NCI-H1092 (cell line): Measurements from ENCODE around the gene GSE1.
A peak's percentile ranks its signal among the peaks of the same experiment; 100 is the strongest.

Source experiments
- DNase-seq: peaks from one replicate; lab custom pipeline; 2025; lab: John Stamatoyannopoulos, UW

The GSE1 gene

DNA sequence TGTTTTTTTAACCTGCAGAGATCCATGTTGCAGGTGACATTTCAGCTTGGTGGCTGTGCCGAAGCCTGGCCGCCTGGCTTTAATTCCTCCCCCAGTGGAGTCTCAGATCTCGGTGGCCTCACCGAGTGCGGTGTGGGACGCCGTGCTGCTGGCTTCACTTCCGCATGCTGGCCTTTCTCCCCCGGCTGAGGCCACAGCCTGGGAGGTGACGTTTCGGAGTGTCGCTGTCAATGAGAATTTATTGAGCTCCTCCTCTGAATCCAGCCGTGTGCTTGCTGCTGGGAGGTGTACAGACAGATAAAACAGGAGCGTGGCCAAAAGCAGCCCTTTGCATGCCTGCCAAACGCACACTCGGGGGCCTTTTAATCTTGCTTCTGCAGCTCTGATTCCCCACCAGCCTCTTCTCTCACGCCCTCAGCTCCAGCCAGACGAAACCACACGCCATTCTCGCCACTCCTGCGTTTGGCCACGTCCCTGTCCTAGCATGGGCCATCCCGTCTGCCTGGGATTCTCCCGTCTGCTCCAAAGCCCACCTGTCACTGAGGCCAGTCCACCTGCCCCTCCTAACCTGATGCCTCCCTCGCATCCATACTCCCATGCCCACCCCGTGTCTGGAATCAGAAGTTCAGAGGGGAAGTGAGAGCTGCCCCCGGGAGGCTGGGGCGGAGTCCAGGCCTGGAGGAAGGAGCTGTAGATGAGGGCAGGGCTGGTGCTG is 3.6 kb downstream of the GSE1 start:
- DNase-seq, result peak; percentile 68

DNA sequence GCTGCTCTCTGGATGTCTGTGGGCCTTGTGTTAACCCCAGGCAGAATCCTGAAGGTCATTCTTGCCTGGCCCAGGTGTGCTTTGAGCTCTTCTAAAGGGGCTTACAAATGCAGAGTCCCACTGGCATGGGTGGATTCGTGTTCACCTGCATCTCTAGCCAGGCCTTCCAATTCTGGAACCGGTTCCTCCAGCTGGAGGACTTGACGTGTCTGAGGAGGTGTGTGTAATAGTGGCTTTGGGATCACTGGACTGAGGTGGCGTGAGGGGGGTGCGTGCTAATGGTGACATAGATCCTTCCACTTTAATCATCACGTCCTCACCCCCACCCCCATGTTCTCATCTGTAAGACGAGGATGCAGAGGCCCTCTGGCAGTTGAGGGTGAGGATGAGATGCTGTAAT is 4.8 kb downstream of the GSE1 start:
- no peak for DNase-seq

- no peak for DNase-seq
These were observed 5.4 kb downstream of the GSE1 start for GRCh38 chr16:85618521-85618920.

DNA sequence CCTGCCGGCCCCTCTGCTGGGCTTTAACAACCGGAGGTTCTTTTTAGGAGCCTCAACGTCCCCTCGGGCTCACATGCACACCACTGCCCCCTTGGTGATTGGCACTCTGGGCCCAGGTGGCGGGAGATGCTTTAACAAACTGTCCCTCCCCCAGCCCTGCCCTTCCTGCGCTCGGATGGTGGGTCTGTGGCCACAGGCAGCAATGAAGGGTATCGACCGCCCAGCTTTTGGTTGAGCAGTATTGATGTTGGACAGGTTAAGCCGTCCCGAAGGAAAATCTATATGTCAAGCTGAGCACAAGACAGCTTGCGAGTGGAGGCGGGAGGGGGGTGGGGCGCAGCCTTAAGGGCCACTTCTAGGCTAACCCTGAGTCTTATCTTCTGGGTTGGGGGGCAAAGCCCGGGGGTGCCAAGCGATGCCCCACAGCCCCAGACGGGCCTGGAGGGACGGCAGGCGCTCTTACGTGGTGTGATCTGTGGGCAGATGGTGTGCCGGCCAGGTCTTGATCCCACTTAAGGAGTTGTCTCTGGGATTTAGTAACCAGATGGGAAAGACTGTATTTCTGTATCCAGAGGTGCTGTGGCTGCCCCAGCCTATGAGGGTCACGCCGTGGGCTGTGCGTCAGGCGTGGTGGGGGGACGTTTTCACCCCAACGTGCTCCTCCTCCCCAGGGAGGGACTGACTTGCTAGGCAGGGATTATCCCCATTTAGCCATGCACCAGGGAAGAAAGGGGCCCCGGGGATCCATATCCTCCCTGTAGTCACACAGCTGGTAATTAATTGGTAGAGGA is 6.2 kb downstream of the GSE1 start:
- DNase-seq, result no peak

- DNase-seq, result no peak
These were observed 7.3 kb downstream of the GSE1 start for GRCh38 chr16:85620374-85620773.

DNA sequence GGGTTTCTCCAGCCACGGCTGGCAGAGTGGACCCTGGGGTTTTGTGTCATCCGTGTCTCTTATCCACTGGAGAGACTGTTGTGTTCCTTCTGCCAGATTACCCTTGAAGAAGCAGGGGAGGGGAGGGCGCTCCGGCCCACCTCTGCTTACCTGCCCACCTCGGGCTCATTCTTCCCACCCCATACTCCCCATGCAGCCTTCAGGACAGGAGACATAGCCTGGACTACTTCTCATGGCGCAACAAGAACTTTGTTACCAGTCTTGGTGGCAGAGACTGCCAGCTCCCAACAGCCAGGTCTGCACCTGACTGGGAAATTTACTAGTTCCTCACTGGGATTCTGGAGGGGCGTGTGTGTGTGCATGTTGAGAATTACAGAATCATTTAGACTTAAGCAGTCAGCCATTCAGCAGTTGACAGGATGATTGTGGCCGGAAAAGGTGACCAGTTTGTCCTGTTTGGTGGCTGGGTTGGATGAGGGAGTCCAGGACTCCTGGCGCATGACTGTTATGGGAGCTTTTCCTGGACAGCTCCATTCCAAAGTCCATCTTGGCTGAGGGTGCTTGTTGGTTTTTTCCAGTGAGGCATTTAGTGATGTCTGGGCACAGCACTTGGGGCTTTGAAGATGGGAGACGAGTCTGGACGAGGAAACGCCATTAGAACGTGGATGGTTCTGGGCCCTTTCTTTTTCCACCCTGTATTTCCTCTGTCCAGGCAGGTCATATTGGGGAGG is 8.7 kb downstream of the GSE1 start:
- no peak for DNase-seq

- DNase-seq, result no peak
These were observed 9.6 kb downstream of the GSE1 start for GRCh38 chr16:85622683-85623082.

DNA sequence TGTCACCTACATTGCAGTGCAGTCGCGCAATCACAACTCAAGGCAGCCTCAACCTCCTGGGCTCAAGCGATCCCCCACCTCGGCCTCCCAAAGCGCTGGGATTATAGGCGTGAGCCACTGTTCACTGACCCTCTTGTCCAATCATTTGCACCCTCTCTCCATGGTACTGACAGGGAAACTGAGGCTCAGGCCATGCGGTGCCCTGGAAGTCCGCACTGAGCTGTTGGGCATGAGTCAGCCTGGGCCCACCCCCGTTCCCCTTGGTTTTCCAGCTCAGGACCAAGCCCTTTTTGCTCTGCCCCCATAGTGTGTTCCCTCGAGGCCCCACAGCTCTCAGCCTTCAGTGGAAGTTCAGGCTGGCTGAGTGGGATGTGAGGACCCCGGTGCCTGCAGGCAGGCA is 10.1 kb downstream of the GSE1 start:
- no peak for DNase-seq

DNA sequence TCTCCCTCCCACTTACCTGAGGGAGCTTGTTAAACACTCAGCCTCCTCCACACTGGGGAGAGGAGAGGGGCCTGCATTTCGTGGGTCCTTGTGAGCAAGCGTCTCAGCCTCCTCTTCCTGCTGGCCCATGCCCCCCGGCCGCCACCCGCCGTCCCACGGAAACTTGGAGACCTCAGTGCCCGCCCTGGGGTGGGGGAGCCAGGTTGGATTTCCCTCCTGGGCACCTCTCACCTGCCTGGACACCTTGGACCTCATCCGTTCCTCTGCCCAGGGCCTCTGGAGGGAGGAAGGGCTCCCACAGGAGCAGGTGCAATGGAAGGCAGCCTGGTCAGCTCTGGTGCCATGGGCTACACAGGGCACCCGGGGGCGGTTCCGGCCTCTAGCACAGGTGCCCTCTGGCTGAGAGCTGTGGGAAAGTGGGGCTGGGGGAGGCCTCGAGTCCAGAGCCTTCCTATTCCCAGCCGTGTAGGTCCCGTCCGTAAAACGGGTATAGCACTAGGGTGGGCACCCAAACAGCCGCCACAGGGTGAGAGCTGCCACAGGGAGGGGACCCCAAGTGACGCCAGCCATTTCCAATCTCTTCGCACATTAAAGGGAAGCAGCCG is 11.0 kb downstream of the GSE1 start:
- DNase-seq, result no peak

GRCh38 chr16:85624646-85625045 is 11.5 kb downstream of the GSE1 start:
- DNase-seq, result no peak

- no peak for DNase-seq
These were observed 11.9 kb downstream of the GSE1 start for GRCh38 chr16:85625053-85625452.

DNA sequence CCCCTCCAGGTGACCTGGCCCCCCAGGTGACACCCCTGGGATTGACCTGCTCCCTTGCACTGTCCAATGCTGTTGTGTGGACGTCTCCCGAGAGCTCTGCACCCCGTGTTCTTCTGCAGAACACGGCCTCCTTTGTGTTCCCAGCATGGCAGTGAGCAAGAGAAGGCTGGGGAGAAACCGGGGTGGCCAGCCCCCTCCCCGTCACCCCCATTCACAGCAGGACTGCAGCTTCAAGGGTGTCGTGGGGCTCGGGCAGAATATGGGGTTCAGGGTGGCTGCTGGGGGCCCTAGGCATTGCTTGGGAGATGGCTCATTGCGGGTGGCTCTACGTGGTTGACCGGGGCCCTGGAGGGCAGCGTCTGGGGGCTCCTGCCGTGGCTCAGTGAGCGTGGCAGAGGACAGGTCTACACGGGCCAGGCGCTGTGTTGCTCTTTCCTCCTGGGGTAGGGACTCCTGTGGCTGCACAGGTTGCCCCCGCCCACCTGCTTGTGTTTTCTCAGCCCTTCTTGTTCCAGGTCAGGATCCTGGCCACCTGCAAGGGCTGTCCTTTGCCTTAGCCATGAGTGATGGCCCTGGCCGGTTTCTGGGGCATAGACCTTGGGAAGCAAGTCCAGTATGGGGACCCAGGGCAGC is 12.5 kb downstream of the GSE1 start:
- no peak for DNase-seq

GRCh38 chr16:85626191-85626981 is 13.3 kb downstream of the GSE1 start:
- DNase-seq, result peak; percentile 88

- DNase-seq, result no peak
These were observed 14.0 kb downstream of the GSE1 start for GRCh38 chr16:85627089-85627488.

DNA sequence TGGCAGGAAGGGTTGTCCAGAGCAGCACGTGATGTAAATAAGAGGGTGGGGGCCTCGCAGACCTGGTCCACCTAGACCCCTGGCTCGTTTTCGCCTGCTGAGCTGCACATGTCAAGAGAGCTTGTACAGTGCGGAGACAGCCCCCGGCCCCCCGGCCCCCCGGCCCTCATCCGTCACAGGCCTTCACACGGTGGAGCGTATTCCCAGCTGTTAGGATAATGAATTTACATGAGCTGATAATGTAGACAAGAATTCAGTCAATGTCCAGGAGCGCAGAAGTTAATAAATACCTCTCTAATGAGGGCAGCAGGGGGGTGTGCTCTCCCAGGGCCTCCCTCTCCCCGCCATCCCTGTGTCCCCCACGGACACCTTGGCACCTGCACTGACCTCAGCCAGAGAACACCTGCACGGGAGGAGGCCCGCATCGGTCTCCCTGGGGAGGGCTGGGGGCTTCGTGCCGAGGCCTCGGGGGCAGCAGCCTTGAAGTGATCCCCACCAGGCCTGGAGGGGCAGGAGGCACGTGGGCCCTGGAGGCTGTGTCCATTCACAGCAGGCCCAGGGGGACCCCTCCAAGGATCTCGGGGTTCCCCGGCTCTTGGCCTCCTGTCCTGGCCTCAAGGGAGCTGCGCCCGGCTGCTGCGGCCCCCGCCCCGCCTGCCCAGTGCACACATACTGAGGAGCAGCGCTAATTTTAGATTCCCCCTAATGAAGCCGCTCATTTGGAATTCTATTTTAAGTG is 14.6 kb downstream of the GSE1 start:
- no peak for DNase-seq

- no peak for DNase-seq
These were observed 15.1 kb downstream of the GSE1 start for GRCh38 chr16:85628265-85628556.

DNA sequence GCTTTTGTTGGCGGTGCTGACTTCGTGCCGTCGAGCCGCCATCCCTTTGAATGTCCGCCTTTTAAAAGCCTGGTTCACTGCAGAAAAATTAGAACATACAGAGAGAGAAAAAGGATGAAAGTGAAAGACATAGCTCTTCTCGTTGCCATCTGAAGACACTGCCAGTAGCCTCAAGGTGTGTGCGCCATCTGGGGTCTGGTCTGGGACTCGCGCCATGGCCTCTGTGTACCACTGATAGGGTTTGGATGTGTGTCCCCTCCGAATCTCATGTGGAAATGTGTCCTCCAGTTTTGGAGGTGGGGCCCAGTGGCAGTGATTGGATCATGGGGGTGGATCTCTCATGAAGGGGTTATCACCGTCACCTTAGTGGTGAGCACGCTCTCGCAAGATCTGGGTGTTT is 15.5 kb downstream of the GSE1 start:
- DNase-seq, result no peak

GRCh38 chr16:85629326-85629725 is 16.2 kb downstream of the GSE1 start:
- no peak for DNase-seq

DNA sequence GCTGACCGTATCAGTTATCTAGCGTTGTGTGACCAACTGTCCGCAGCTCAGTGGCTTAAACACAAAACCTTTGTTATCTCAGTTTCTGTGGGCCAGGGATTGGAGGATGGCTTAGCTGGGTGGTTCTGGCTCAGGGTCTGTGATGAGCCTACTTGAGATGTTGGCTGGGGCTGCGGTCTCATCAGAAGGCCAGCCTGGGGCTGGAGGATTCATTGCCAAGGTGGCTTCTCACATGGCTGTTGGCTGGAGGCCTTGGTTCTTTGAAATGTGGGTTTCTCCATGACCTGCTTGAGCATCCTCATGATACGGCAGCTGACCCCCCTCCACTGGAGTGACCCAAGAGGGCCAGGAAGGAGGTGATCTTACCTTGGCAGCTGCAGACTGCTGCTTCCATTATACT is 16.7 kb downstream of the GSE1 start:
- DNase-seq, result no peak

DNA sequence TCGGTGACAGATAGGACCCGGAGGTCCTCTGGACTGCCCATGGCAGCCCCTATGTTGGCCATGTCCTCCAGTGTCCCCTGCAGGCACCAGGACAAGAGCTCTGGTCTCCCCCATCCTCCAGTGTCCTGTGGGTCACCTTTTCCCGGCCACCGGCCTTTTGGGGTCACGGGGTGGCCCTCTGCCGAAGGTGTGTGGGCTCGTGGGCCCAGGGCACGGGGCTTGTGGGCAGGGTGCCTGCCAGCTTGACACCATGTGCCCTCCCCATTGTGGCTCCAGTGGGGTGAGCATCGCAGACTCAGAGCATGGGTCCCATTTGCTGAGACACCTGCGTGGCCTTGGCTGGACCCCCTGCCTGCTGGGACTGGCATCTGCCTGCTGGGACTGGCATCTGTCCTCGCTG is 18.1 kb downstream of the GSE1 start:
- DNase-seq, result no peak
